ENCODE measurements around the gene RAPH1.
"Not testable (repeated sequence)": the region's sequence is repeated elsewhere in the genome, so short reads cannot be mapped to it uniquely, and the experiment has no call there.

Gene RAPH1

DNA sequence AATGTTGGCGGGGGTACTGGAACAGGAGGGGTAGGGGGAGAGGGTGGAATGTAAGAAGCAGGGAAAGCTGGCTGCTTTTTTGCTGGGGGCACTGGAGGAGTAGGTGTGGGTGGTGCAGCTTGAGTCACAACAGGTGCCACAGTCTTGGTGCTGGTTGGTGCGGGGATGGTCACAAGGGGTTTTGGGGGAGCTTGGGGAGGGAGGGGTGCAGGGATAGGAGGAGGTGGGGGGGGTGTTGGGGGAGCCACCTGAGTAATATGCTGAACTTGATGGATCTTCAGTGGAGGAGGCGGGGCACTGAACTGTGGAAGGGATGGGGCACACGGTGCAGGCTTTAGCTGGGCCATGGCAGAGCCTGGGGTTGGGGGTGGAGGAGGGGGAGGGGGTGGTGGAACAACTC lies 94.4 kb downstream of the RAPH1 start:
- in situ Hi-C loops (cut with MboI; ENCODE audit: low sequenced_read_pairs): no loop called here

DNA sequence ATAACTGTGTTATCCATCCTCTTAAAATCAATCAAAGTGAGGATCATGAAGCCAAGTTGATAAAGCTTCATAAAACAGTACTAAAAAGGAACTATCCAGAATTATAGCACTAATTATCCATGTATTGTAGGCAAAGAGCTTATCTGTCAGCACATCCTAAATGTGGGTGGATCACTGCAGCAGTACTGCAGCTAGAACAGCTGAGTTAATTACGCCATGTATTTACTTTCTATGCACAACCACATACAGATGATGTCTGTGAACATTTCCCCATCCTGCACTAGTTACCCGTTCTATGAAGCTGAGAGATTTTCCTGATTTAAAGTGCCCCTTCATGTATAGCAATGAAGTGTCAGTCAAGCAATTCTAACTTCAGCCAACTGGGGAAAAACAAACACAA lies 96.6 kb downstream of the RAPH1 start:
- in situ Hi-C loops (cut with MboI; ENCODE audit: low sequenced_read_pairs): no loop called here

GRCh38 chr2:203437511-203437910 lies 97.6 kb downstream of the RAPH1 start:
- in situ Hi-C loops (cut with MboI; ENCODE audit: low sequenced_read_pairs): no loop called here

DNA sequence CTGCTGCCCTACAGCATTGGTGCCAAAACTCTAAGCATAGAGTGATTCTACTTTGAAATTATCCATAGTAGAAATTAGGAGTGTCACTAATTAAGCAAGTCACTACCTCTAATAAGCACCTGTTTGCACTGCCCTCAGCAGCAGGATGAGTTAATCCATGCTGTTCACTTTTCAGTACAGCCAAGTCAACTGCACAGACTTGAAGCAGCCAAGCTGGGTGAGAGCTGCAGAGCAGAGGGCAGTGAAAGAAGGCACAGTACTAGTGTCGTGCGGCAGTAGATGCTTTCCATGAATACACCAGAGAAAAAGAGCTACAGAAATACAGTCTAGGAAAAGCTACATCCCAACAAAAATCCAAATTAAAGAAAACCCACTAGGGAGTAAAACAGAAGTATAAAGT lies 98.6 kb downstream of the RAPH1 start:
- in situ Hi-C loops (cut with MboI; ENCODE audit: low sequenced_read_pairs): no loop called here

- in situ Hi-C loops (cut with MboI; ENCODE audit: low sequenced_read_pairs): no loop called here
These were observed 102.3 kb downstream of the RAPH1 start for GRCh38 chr2:203432811-203433210.

DNA sequence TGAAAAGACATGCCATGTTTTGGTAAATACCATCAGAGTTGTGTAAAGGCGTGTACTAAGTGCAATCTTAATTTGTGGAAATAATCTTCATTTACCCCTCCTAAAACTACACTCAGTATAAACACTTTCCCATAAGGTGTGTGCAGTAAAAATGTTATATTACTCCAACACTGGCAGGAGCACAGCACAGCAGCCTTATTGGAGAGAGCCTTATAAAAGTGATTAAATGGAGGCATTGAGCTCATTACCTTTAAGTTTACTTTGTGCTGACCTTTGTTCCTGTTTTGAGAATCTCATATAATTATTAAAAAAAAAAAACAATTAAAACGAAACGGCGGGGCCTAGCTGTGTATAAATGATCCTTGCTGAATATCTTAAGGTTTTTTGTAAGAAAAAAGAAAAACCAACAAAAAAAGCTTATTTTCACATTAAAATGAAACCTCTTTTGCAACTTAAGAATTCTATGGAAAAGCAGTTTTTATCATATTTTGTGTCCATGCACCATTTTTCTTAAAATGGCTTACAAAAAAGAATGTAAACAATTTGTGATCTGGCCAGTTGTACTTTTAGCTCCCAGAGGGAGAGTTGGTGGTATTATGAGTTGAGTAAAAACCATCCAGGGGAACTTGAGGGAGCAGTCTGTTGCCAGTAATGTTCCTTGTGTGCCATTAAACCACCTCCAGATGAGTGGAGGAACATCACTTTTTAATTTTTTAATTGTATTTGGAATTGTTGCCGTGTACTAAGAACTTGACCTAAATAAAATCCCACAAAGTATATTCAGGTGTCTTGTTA lies 103.5 kb downstream of the RAPH1 start:
- in situ Hi-C loops (cut with MboI; ENCODE audit: low sequenced_read_pairs): no loop called here

- in situ Hi-C loops (cut with MboI; ENCODE audit: low sequenced_read_pairs): not testable (repeated sequence)
These were observed 105.5 kb downstream of the RAPH1 start for GRCh38 chr2:203429643-203430042.

DNA sequence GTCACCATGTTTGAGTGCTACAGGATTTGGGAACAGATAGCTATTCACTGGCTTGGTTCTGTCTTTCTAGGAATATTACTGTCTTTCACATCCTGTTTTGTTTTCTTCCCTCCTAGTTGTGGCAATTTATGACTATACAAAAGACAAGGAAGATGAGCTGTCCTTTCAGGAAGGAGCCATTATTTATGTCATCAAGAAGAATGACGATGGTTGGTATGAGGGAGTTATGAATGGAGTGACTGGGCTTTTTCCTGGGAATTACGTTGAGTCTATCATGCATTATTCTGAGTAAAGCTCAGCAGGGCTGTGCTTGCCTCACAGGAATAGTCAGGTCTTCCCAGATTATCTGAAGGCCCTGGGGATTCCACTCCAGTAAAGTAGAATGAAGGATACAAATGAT lies 108.0 kb downstream of the RAPH1 start:
- in situ Hi-C loops (cut with MboI; ENCODE audit: low sequenced_read_pairs): no loop called here

DNA sequence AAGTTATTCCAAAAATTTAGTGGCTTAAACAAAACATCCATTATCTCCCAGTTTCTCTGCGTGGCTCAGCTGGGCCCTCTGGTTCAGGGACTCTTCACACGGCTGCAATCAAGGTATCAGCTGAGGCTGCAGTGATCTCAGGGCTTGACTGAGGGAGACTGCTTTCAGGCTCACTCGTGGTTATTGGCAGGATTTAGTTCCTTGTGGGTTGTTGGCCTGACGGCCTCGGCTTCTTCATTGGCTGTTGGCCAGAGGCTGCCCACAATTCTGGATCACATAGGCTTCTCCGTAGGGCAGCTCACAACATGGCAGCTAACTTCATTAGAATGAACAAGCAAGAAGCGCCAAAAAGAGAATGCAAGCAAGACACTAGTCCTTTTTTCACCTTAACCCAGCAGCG lies 116.8 kb downstream of the RAPH1 start:
- in situ Hi-C loops (cut with MboI; ENCODE audit: low sequenced_read_pairs): no loop called here

DNA sequence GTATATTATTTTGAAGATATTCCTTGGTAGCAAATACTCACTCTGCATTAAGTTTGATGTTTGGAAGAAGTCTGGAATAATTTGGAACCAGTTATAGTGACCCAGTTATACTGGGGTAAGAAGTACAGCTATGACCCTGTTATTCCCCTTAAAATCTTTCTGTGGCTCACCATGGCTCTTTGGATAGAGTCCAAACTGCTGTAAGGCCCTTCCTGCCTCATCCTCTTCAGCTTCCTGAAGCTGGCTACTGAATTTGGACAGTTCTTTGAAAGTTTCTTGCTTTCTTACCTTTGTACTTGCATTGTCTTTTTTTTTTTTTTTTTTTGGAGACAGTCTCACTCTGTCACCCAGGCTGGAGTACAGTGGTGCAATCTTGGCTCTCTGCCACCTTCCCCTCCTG lies 121.3 kb downstream of the RAPH1 start:
- in situ Hi-C loops (cut with MboI; ENCODE audit: low sequenced_read_pairs): no loop called here

- in situ Hi-C loops (cut with MboI; ENCODE audit: low sequenced_read_pairs): no loop called here
These were observed 122.4 kb downstream of the RAPH1 start for GRCh38 chr2:203412546-203413331.

GRCh38 chr2:203407496-203407895 lies 127.6 kb downstream of the RAPH1 start:
- in situ Hi-C loops (cut with MboI; ENCODE audit: low sequenced_read_pairs): no loop called here

DNA sequence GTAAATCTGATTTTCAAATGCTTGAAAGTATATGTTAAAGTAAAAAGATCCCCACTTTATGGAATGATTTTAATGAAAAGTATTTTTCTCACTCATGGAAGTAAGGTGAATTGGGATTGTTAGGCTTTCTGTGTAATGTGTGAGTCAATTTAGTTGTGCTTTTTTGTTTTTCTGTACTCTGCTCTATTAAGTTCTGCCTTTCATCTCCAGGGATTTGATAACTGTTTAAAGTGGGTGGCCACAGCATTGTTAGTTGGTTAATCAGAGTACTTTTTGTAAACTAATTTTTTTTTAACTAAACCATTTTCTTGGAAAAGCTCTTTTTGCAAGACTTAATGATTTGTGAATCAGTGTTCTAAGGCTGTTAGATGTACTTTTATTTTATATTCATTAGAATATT lies 130.1 kb downstream of the RAPH1 start:
- in situ Hi-C loops (cut with MboI; ENCODE audit: low sequenced_read_pairs): no loop called here

DNA sequence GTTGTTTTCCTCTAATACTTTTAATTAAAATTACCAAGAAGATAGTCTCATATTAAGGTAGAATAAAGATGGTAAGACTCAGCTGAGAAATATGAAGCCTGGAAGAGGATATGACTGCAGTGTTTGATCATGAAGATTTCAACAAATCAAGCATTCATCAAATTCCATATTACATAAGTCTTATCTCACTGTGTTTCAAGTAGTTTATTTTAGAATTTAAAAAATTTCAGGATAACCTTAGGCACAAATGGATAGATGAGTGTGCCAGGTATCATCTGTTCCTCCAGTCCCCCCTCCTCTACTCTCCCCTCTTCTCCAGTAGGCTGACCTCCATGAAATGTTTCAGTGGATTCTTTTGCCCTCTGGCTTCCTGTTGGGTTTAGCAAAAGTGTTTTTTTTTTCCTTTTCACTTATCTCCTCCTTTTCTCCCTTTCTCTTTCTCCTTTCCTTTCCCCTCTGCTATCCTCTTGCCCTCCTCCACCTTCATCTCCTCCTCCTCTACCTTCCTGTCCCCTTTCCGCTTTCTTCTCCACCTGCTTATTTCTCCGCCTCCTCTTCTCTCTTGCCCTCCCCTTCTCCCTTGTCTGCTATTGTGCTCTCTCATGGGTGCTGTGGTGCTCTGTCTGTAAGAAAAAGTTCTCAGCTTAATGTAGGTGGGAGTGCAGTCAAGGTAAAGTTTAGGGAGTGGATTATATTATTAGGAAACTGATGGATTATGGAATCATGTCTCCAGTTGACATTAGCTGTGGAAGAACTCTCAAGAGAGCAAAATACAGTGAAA lies 134.1 kb downstream of the RAPH1 start:
- in situ Hi-C loops (cut with MboI; ENCODE audit: low sequenced_read_pairs): no loop called here

DNA sequence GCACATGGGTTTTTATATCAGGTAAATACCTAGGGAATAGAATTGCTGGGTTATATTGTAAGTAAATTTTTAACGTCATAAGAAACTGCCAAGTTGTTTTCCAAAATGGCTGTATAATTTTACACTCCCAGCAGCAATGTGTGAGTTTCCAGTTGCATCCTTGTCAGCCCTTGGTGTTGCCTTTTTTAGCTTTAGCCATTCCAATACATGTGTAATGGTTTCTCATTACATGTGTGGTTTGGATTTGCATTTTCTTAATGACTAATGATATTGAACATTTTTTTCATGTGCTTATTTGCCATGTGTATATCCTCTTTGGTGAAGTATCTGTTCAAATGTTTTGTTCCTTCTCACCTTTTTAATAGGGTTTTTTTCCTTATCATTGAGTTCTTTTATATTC lies 136.1 kb downstream of the RAPH1 start:
- in situ Hi-C loops (cut with MboI; ENCODE audit: low sequenced_read_pairs): no loop called here

- in situ Hi-C loops (cut with MboI; ENCODE audit: low sequenced_read_pairs): no loop called here
These were observed 138.4 kb downstream of the RAPH1 start for GRCh38 chr2:203396667-203397066.

DNA sequence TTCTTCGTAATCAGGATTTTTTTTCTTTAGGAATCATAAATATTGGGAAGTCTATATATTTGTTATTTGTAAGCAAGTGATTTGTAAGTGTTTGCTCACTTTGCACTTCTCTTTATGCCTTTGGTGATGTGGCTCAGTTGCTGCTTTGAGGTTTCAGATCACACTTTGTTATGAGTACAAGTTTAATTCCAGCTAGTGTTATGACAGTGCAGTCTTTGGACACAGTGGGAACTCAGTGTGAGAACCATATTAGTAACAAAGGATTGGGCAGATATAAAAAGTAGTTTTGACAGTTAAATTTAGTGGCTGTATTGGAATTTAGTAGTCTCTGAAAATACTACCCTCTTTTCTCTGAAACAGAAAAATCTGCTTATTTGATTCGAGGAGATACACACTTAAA lies 139.2 kb downstream of the RAPH1 start:
- in situ Hi-C loops (cut with MboI; ENCODE audit: low sequenced_read_pairs): no loop called here

GRCh38 chr2:203394519-203395227 lies 140.4 kb downstream of the RAPH1 start:
- in situ Hi-C loops (cut with MboI; ENCODE audit: low sequenced_read_pairs): no loop called here

DNA sequence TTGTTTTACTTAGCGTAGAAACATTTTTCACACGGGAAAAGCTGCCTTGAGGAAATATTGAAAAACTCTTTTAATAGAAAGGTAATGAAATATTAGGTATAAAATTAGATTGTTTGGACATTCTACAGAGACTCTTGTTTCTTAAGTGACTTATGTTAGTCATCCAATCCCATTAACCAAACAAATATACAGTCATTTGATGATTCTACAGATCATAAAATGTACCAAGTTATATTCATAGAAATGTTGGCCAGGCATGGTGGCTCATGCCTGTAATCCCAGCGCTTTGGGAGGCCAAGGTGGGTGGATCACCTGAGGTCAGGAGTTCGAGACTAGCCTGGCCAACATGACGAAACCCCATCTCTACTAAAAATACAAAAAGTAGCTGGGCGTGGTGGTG lies 146.9 kb downstream of the RAPH1 start:
- in situ Hi-C loops (cut with MboI; ENCODE audit: low sequenced_read_pairs): not testable (repeated sequence)

GRCh38 chr2:203383038-203383437 lies 152.1 kb downstream of the RAPH1 start:
- in situ Hi-C loops (cut with MboI; ENCODE audit: low sequenced_read_pairs): no loop called here

GRCh38 chr2:203379156-203379555 lies 155.9 kb downstream of the RAPH1 start:
- in situ Hi-C loops (cut with MboI; ENCODE audit: low sequenced_read_pairs): no loop called here

Measured in hTERT RPE-1 (cell line).